Stimulated activated naive CD4-positive, alpha-beta T cell treated with Interleukin-2 at 50 U/mL for 16 hours (primary cell): ENCODE results near the gene UBE2N.
A peak's percentile ranks its signal among the peaks of the same experiment; 100 is the strongest.

Experiments
- DNase-seq: peaks from one replicate; lab custom pipeline; 2025; lab: John Stamatoyannopoulos, UW

The UBE2N gene

GRCh38 chr12:93441617-93442410 lies at the start of gene UBE2N:
Gene UBE2N, minus strand, starts transcription at chr12:93441947. Its CDS starts 63 bp downstream, at chr12:93441884.
- peak; percentile 96 for DNase-seq

- DNase-seq, result no peak
Measured at GRCh38 chr12:93484315-93484981, 42.7 kb upstream of the UBE2N start.

GRCh38 chr12:93483151-93483807 lies 41.5 kb upstream of the UBE2N start:
- no peak for DNase-seq

- DNase-seq, result no peak
Measured at GRCh38 chr12:93482721-93483120, 41.0 kb upstream of the UBE2N start.

GRCh38 chr12:93476555-93476954 lies 34.8 kb upstream of the UBE2N start:
- DNase-seq, result no peak

GRCh38 chr12:93469386-93469785 lies 27.6 kb upstream of the UBE2N start:
- no peak for DNase-seq

GRCh38 chr12:93468008-93468371 lies 26.2 kb upstream of the UBE2N start:
- no peak for DNase-seq

- peak; percentile 87 for DNase-seq
Measured at GRCh38 chr12:93467351-93468007, 25.7 kb upstream of the UBE2N start, which contains the start of gene MRPL42. Gene MRPL42, plus strand, starts transcription at chr12:93467514. Its CDS starts 1,772 bp downstream, at chr12:93469286.

- no peak for DNase-seq
Measured at GRCh38 chr12:93466625-93467350, 25.0 kb upstream of the UBE2N start.

- DNase-seq, result no peak
Measured at GRCh38 chr12:93465841-93466240, 24.1 kb upstream of the UBE2N start.

- DNase-seq, result no peak
Measured at GRCh38 chr12:93461503-93461902, 19.8 kb upstream of the UBE2N start.

GRCh38 chr12:93460902-93461301 lies 19.2 kb upstream of the UBE2N start:
- no peak for DNase-seq

GRCh38 chr12:93460003-93460402 lies 18.3 kb upstream of the UBE2N start:
- DNase-seq, result no peak

GRCh38 chr12:93459097-93459496 lies 17.4 kb upstream of the UBE2N start:
- no peak for DNase-seq

- no peak for DNase-seq
Measured at GRCh38 chr12:93456077-93456476, 14.3 kb upstream of the UBE2N start.

- DNase-seq, result no peak
Measured at GRCh38 chr12:93453633-93454032, 11.9 kb upstream of the UBE2N start.

GRCh38 chr12:93451423-93452158 lies 9.8 kb upstream of the UBE2N start:
- DNase-seq, result no peak

- no peak for DNase-seq
Measured at GRCh38 chr12:93449277-93449676, 7.5 kb upstream of the UBE2N start.

- DNase-seq, result no peak
Measured at GRCh38 chr12:93448796-93449195, 7.0 kb upstream of the UBE2N start.

- DNase-seq, result no peak
Measured at GRCh38 chr12:93447555-93448290, 6.0 kb upstream of the UBE2N start.
